ENCODE results near the gene KCNK15.

The KCNK15 gene

GRCh38 chr20:44776980-44777379, 31.3 kb downstream of the KCNK15 start:
- H3K27me3 ChIP-seq (ENCODE audit: insufficient read depth, low read depth), result peaks cover 49% of the 10 kb centered on the region
- no peak overlapping the region for H3K4me3 ChIP-seq (IDR thresholded peaks at IDR 0.05; ENCODE audit: insufficient read depth, low read depth, low read length)
- H3K4me2 ChIP-seq, result no peak overlapping the region
- H3K9ac ChIP-seq, result no peak overlapping the region
- no peaks in the 10 kb centered on the region for H3K4me1 ChIP-seq (ENCODE audit: low read depth, poor library complexity, severe bottlenecking)
- TF ChIP-seq, protein P1, sequence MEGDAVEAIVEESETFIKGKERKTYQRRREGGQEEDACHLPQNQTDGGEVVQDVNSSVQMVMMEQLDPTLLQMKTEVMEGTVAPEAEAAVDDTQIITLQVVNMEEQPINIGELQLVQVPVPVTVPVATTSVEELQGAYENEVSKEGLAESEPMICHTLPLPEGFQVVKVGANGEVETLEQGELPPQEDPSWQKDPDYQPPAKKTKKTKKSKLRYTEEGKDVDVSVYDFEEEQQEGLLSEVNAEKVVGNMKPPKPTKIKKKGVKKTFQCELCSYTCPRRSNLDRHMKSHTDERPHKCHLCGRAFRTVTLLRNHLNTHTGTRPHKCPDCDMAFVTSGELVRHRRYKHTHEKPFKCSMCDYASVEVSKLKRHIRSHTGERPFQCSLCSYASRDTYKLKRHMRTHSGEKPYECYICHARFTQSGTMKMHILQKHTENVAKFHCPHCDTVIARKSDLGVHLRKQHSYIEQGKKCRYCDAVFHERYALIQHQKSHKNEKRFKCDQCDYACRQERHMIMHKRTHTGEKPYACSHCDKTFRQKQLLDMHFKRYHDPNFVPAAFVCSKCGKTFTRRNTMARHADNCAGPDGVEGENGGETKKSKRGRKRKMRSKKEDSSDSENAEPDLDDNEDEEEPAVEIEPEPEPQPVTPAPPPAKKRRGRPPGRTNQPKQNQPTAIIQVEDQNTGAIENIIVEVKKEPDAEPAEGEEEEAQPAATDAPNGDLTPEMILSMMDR (conservative IDR thresholded peaks at IDR 0.05; ENCODE audit: low read depth, low read length), result no peak
- H2AFZ ChIP-seq (ENCODE audit: low read depth), result no peak overlapping the region
- no peaks in the 10 kb centered on the region for H3K36me3 ChIP-seq (ENCODE audit: insufficient read depth)
- no peaks in the 10 kb centered on the region for H3K79me2 ChIP-seq (ENCODE audit: insufficient read depth, low read depth)
- no peak overlapping the region for H3K27ac ChIP-seq
- H4K20me1 ChIP-seq (ENCODE audit: insufficient read depth), result no peaks in the 10 kb centered on the region

DNA sequence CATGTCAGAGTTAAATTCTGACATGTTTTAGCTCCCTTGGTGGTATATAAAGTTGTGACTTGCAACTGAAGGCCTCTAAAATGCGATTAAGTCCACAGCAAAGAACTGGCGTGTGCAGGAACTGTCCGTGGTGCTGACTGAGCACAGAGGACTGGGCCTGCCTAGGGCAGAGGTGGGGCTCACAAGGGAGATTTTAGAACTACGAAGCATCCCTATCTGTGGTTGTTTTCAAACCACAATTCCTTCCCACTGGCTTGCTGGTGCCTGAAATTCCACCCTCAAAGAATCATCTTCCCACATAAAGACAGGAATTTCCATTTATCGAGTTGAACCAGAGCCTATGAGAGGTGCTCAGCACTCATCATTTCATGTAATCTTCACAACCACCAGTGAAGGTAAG, 34.6 kb downstream of the KCNK15 start:
- H3K27ac ChIP-seq, result no peak overlapping the region
- TF ChIP-seq, protein P1 (conservative IDR thresholded peaks at IDR 0.05; ENCODE audit: low read depth, low read length), result no peak
- peaks cover 18% of the 10 kb centered on the region for H3K27me3 ChIP-seq (ENCODE audit: insufficient read depth, low read depth)
- H3K4me3 ChIP-seq (IDR thresholded peaks at IDR 0.05; ENCODE audit: insufficient read depth, low read depth, low read length), result no peak overlapping the region
- H3K4me2 ChIP-seq, result no peak overlapping the region
- no peaks in the 10 kb centered on the region for H3K36me3 ChIP-seq (ENCODE audit: insufficient read depth)
- H2AFZ ChIP-seq (ENCODE audit: low read depth), result no peak overlapping the region
- H4K20me1 ChIP-seq (ENCODE audit: insufficient read depth), result no peaks in the 10 kb centered on the region
- no peaks in the 10 kb centered on the region for H3K79me2 ChIP-seq (ENCODE audit: insufficient read depth, low read depth)
- H3K9ac ChIP-seq, result no peak overlapping the region
- H3K4me1 ChIP-seq (ENCODE audit: low read depth, poor library complexity, severe bottlenecking), result no peaks in the 10 kb centered on the region

GRCh38 chr20:44781118-44781517, 35.5 kb downstream of the KCNK15 start:
- Histone ChIP-seq H3K9ac (no peak overlapping the region), H3K4me2 (no peak overlapping the region), H3K4me3 (IDR thresholded peaks at IDR 0.05; ENCODE audit: insufficient read depth, low read depth, low read length) (no peak overlapping the region), H3K27ac (no peak overlapping the region), H3K27me3 (ENCODE audit: insufficient read depth, low read depth) (peaks cover 9% of the 10 kb centered on the region; the same call in 1 of the 2 replicates), H4K20me1 (ENCODE audit: insufficient read depth) (no peaks in the 10 kb centered on the region), H3K79me2 (ENCODE audit: insufficient read depth, low read depth) (no peaks in the 10 kb centered on the region), H3K4me1 (ENCODE audit: low read depth, poor library complexity, severe bottlenecking) (no peaks in the 10 kb centered on the region), H2AFZ (ENCODE audit: low read depth) (no peak overlapping the region), H3K36me3 (ENCODE audit: insufficient read depth) (no peaks in the 10 kb centered on the region)
- TF ChIP-seq, protein P1 (conservative IDR thresholded peaks at IDR 0.05; ENCODE audit: low read depth, low read length), result no peak

- no peak overlapping the region for H3K4me3 ChIP-seq (IDR thresholded peaks at IDR 0.05; ENCODE audit: insufficient read depth, low read depth, low read length)
- no peak overlapping the region for H3K27ac ChIP-seq
- no peaks in the 10 kb centered on the region for H4K20me1 ChIP-seq (ENCODE audit: insufficient read depth)
- H3K27me3 ChIP-seq (ENCODE audit: insufficient read depth, low read depth), result peaks cover 3% of the 10 kb centered on the region; the same call in 1 of the 2 replicates
- H3K9ac ChIP-seq, result no peak overlapping the region
- TF ChIP-seq, protein P1 (conservative IDR thresholded peaks at IDR 0.05; ENCODE audit: low read depth, low read length), result no peak
- H3K36me3 ChIP-seq (ENCODE audit: insufficient read depth), result no peaks in the 10 kb centered on the region
- no peak overlapping the region for H3K4me2 ChIP-seq
- no peaks in the 10 kb centered on the region for H3K4me1 ChIP-seq (ENCODE audit: low read depth, poor library complexity, severe bottlenecking)
- no peaks in the 10 kb centered on the region for H3K79me2 ChIP-seq (ENCODE audit: insufficient read depth, low read depth)
- H2AFZ ChIP-seq (ENCODE audit: low read depth), result no peak overlapping the region
Measured at GRCh38 chr20:44781791-44782190, 36.1 kb downstream of the KCNK15 start.

Data from KMS-11 (cell line).